Measurements from ENCODE around the gene CAMK1G. TPM values are rescaled to one million over a fixed set of nuclear protein-coding genes. Genes with fewer than 3 reads are reported as not detected.

CAMK1G gene
- total and polyA plus RNA-seq, 9 of the 15 experiments (the other 6 are each of a cell fraction or from before 2014, with no cell fraction given) = not detected

- peak; percentile 25; the same call in 1 of the 2 replicates for TF ChIP-seq MAFF (IDR thresholded peaks at IDR 0.05; ENCODE audit: low read length)
- 0 out of 2 replicates have a peak, but pooled peaks have one; percentile 42 for TF ChIP-seq MAFG (tag; conservative IDR thresholded peaks at IDR 0.05)
- TF ChIP-seq ZFP36 (IDR thresholded peaks at IDR 0.05; ENCODE audit: low read depth, low read length, partially characterized antibody) = peak; percentile 36
Observed at GRCh38 chr1:209554761-209555611, 28.5 kb upstream of the CAMK1G start (continued).

GRCh38 chr1:209556162-209556690 is 27.3 kb upstream of the CAMK1G start:
- no peaks in the 10 kb centered on the region for H3K9me1 ChIP-seq (ENCODE audit: control insufficient read depth, insufficient read depth, low read length)
- in situ Hi-C loops (cut with MboI) (no loop called here), intact Hi-C loops (cut with micrococcal nuclease) (no loop called here)
- H3K36me3 ChIP-seq (ENCODE audit: control insufficient read depth, insufficient read depth, low read length) = no peaks in the 10 kb centered on the region
- ChIA-PET CTCF (ENCODE audit: low intra/inter-chr PET ratio) (no interaction called here), POLR2A (interaction anchor here (0.9 kb wide), 1 partner anchor 34 kb away, joined by 3 read pairs; no protein-coding TSS in a partner anchor)
- no peak overlapping the region for H3K27ac ChIP-seq (ENCODE audit: extremely low read depth, low read depth, low read length)
- no peak overlapping the region for H3K4me3 ChIP-seq
- 0% methylated on average over 1 of the region's 1 CpG for WGBS (ENCODE audit: insufficient coverage, low coverage, missing lambda C conversion rate)
- H3K9ac ChIP-seq (ENCODE audit: insufficient read depth in 1 of 2, low read depth in 2 of 2, low read length in 2 of 2) = no peak overlapping the region
- H3K9me3 ChIP-seq (replicated peaks; ENCODE audit: control insufficient read depth, insufficient read depth, low read depth, low read length) = no peaks in the 10 kb centered on the region
- H3K4me2 ChIP-seq (ENCODE audit: insufficient read depth, low read length) = no peak overlapping the region
- no peak for DNase-seq (ENCODE audit: extremely low read depth in 1 of 4, low spot score in 3 of 4)
- no peaks in the 10 kb centered on the region for H3K79me2 ChIP-seq (ENCODE audit: control insufficient read depth, insufficient read depth, low read length)
- H3K4me1 ChIP-seq (replicated peaks in 1 of 2; ENCODE audit: control insufficient read depth in 2 of 2, insufficient read depth in 2 of 2, low read length in 2 of 2) = no peaks in the 10 kb centered on the region
- BruUV-seq (replicated peaks) = no TSS peak
- ATAC-seq = no peak
- no peak overlapping the region for H2AFZ ChIP-seq (ENCODE audit: low read depth, low read length)
- H4K20me1 ChIP-seq (replicated peaks; ENCODE audit: control insufficient read depth, insufficient read depth, low read length) = no peaks in the 10 kb centered on the region
- FAIRE-seq = no peak
- peaks cover 0 to 8% of the 10 kb centered on the region in 2 experiments; a peak in 2 of 5 replicates for H3K27me3 ChIP-seq (ENCODE audit: control insufficient read depth in 2 of 2, insufficient read depth in 2 of 2, low read length in 2 of 2)
- TF ChIP-seq JUNB (CRISPR knock-in tag; conservative IDR thresholded peaks at IDR 0.05) (no peak), ILK (tag; IDR thresholded peaks at IDR 0.05; ENCODE audit: borderline replicate concordance, low read depth) (no peak), ZBTB11 (CRISPR knock-in tag; IDR thresholded peaks at IDR 0.05) (no peak), ZBTB7A (IDR thresholded peaks at IDR 0.05; ENCODE audit: borderline replicate concordance, control insufficient read depth, low read depth, low read length) (no peak), SAP30 (IDR thresholded peaks at IDR 0.05; ENCODE audit: borderline replicate concordance, insufficient read depth, low read depth, low read length, poor library complexity, severe bottlenecking) (no peak), HDAC3 (IDR thresholded peaks at IDR 0.05; ENCODE audit: borderline replicate concordance, partially characterized antibody) (no peak), SIRT6 (IDR thresholded peaks at IDR 0.05; ENCODE audit: low read depth, low read length) (no peak), MED1 (CRISPR knock-in tag; IDR thresholded peaks at IDR 0.05; ENCODE audit: borderline replicate concordance) (no peak), E2F1 (CRISPR knock-in tag; IDR thresholded peaks at IDR 0.05) (no peak), TBP (optimal IDR thresholded peaks at IDR 0.05; ENCODE audit: low read depth, low read length) (no peak), YBX1 (IDR thresholded peaks at IDR 0.05) (no peak)
